ENCODE data around the gene ANKZF1. TPM values are rescaled to one million over a fixed set of nuclear protein-coding genes. Genes with fewer than 3 reads are reported as not detected.

ANKZF1 gene
- total RNA-seq, 1 donor from 2014 or later = 43.8 TPM

- H3K9me3 ChIP-seq (ENCODE audit: insufficient read depth, low read depth, low read length) = no peaks in the 10 kb centered on the region
- H3K4me2 ChIP-seq (ENCODE audit: low read length) = no peak overlapping the region
- H3K4me1 ChIP-seq (ENCODE audit: insufficient read depth, low read length) = peaks cover 16% of the 10 kb centered on the region
- FAIRE-seq = no peak
- H3K27me3 Mint-ChIP-seq (ENCODE audit: low read depth, unreplicated experiment) = peaks cover 11% of the 10 kb centered on the region
- TF ChIP-seq, protein P1, sequence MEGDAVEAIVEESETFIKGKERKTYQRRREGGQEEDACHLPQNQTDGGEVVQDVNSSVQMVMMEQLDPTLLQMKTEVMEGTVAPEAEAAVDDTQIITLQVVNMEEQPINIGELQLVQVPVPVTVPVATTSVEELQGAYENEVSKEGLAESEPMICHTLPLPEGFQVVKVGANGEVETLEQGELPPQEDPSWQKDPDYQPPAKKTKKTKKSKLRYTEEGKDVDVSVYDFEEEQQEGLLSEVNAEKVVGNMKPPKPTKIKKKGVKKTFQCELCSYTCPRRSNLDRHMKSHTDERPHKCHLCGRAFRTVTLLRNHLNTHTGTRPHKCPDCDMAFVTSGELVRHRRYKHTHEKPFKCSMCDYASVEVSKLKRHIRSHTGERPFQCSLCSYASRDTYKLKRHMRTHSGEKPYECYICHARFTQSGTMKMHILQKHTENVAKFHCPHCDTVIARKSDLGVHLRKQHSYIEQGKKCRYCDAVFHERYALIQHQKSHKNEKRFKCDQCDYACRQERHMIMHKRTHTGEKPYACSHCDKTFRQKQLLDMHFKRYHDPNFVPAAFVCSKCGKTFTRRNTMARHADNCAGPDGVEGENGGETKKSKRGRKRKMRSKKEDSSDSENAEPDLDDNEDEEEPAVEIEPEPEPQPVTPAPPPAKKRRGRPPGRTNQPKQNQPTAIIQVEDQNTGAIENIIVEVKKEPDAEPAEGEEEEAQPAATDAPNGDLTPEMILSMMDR (IDR thresholded peaks at IDR 0.05; ENCODE audit: insufficient read depth, low read depth, low read length) = no peak
- no peak for TF ChIP-seq EZH2 (IDR thresholded peaks at IDR 0.05; ENCODE audit: insufficient read depth, low read length)
- no peak overlapping the region for H3K4me3 ChIP-seq (ENCODE audit: insufficient read depth, low read depth, low read length)
- DNase-seq (ENCODE audit: low read depth) = no peak
- no peak overlapping the region for H3K27ac ChIP-seq (ENCODE audit: low read depth, low read length)
- peaks cover 11% of the 10 kb centered on the region for H3K4me1 Mint-ChIP-seq (ENCODE audit: low read depth, unreplicated experiment)
- H3K36me3 ChIP-seq (ENCODE audit: insufficient read depth, low read length) = no peaks in the 10 kb centered on the region
- H3K36me3 Mint-ChIP-seq (ENCODE audit: low read depth, unreplicated experiment) = peaks cover 3% of the 10 kb centered on the region
- no peak overlapping the region for H3K27ac Mint-ChIP-seq (ENCODE audit: unreplicated experiment)
- no peak overlapping the region for H2AFZ ChIP-seq (ENCODE audit: low read depth, low read length)
- no peak overlapping the region for H3K4me3 Mint-ChIP-seq (ENCODE audit: unreplicated experiment)
- no peak overlapping the region for H3K9ac ChIP-seq (ENCODE audit: low read length)
- peaks cover 6% of the 10 kb centered on the region for H3K79me2 ChIP-seq (ENCODE audit: insufficient read depth, low read length)
- no peaks in the 10 kb centered on the region for H3K9me3 Mint-ChIP-seq (ENCODE audit: unreplicated experiment)
- H3K27me3 ChIP-seq (ENCODE audit: insufficient read depth, low read length) = no peaks in the 10 kb centered on the region
- peaks cover 15% of the 10 kb centered on the region for H4K20me1 ChIP-seq (ENCODE audit: insufficient read depth, low read length)
Observed at GRCh38 chr2:219204425-219205164, 25.0 kb upstream of the ANKZF1 start.

DNA sequence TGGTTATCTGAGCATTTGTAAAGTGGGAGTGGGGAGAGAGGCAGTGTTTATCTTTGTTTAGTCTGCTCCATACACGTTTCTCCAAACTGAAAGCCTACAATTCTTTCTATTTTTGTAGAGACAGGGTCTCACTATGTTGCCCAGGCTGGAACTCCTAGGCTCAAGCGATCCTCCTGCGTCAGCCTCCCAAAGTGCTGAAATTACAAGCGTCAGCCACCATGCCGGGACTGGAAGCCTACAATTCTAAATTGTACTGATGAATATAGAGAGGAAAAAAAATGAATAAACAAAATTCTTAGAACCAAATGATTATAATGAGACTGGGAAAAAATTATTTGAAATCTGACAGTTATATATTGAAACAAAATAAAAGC lies 24.5 kb upstream of the ANKZF1 start:
- H3K9ac ChIP-seq (ENCODE audit: low read length) = no peak overlapping the region
- no peaks in the 10 kb centered on the region for H3K27me3 ChIP-seq (ENCODE audit: insufficient read depth, low read length)
- H3K9me3 Mint-ChIP-seq (ENCODE audit: unreplicated experiment) = no peaks in the 10 kb centered on the region

More for the DNA sequence above, 24.5 kb upstream of the ANKZF1 start:
- Histone ChIP-seq H2AFZ (ENCODE audit: low read depth, low read length) (no peak overlapping the region), H3K4me3 (ENCODE audit: insufficient read depth, low read depth, low read length) (no peak overlapping the region), H3K4me2 (ENCODE audit: low read length) (no peak overlapping the region), H3K27ac (ENCODE audit: low read depth, low read length) (no peak overlapping the region), H3K4me1 (ENCODE audit: insufficient read depth, low read length) (peaks cover 16% of the 10 kb centered on the region), H4K20me1 (ENCODE audit: insufficient read depth, low read length) (peaks cover 15% of the 10 kb centered on the region), H3K9me3 (ENCODE audit: insufficient read depth, low read depth, low read length) (no peaks in the 10 kb centered on the region), H3K36me3 (ENCODE audit: insufficient read depth, low read length) (no peaks in the 10 kb centered on the region), H3K79me2 (ENCODE audit: insufficient read depth, low read length) (peaks cover 6% of the 10 kb centered on the region)
- H3K27me3 Mint-ChIP-seq (ENCODE audit: low read depth, unreplicated experiment) = peaks cover 10% of the 10 kb centered on the region
- no peak overlapping the region for H3K27ac Mint-ChIP-seq (ENCODE audit: unreplicated experiment)
- TF ChIP-seq EZH2 (IDR thresholded peaks at IDR 0.05; ENCODE audit: insufficient read depth, low read length) = no peak
- TF ChIP-seq, protein P1 (IDR thresholded peaks at IDR 0.05; ENCODE audit: insufficient read depth, low read depth, low read length) = no peak
- peak overlapping the region; percentile 69 for H3K4me3 Mint-ChIP-seq (ENCODE audit: unreplicated experiment)
- peaks cover 3% of the 10 kb centered on the region for H3K36me3 Mint-ChIP-seq (ENCODE audit: low read depth, unreplicated experiment)
- H3K4me1 Mint-ChIP-seq (ENCODE audit: low read depth, unreplicated experiment) = peaks cover 11% of the 10 kb centered on the region
- DNase-seq (ENCODE audit: low read depth) (no peak), FAIRE-seq (no peak)

All from astrocyte (in vitro differentiated cells and primary cell).